Stomach smooth muscle (tissue), 2 donors: Measurements from ENCODE around the gene FHOD1.

Source experiments
- H3K27ac ChIP-seq: one replicate; pipeline ENCODE4 v1.7.0; 2013; ENCODE audit warnings: mild to moderate bottlenecking, low read length, inconsistent platforms
- H3K27me3 ChIP-seq, 2 donors: one replicate each; pipeline ENCODE4 v1.7.0; 2013; ENCODE audit warnings: low read length in 2 of 2; ENCODE audit not compliant: insufficient read depth in 2 of 2, control insufficient read depth in 1 of 2
- H3K36me3 ChIP-seq, 2 donors: one replicate each; pipeline ENCODE4 v1.7.0; 2013; ENCODE audit warnings: low read length in 2 of 2; ENCODE audit not compliant: control insufficient read depth in 2 of 2, insufficient read depth in 2 of 2
- H3K4me1 ChIP-seq: one replicate; pipeline ENCODE4 v1.7.0; 2013; ENCODE audit warnings: low read length; ENCODE audit not compliant: control insufficient read depth, insufficient read depth
- H3K4me3 ChIP-seq, 2 donors: one replicate each; pipeline ENCODE4 v1.7.0; 2013; ENCODE audit warnings: low read length in 2 of 2
- H3K9ac ChIP-seq, 2 donors: one replicate each; pipeline ENCODE4 v1.7.0; 2013; ENCODE audit warnings: low read length in 2 of 2, mild to moderate bottlenecking in 1 of 2
- H3K9me3 ChIP-seq, 2 donors: one replicate each; pipeline ENCODE4 v1.7.0; 2013; ENCODE audit warnings: low read length in 2 of 2; ENCODE audit not compliant: control insufficient read depth in 2 of 2
- donor health status: healthy.
- donor health status: Pancreatic carcinoma.

The FHOD1 gene

GRCh38 chr16:67238806-67239470 is 8.3 kb downstream of the FHOD1 start:
- H3K27ac ChIP-seq, result no peak overlapping the region
- H3K27me3 ChIP-seq, result no peaks in the 10 kb centered on the region
- no peak overlapping the region for H3K9ac ChIP-seq
- H3K4me1 ChIP-seq, result peaks cover 12% of the 10 kb centered on the region
- no peaks in the 10 kb centered on the region for H3K9me3 ChIP-seq
- H3K36me3 ChIP-seq, result peaks cover 9 to 29% of the 10 kb centered on the region in 2 donors
- no peak overlapping the region for H3K4me3 ChIP-seq

GRCh38 chr16:67238278-67238575 is 9.1 kb downstream of the FHOD1 start:
- Histone ChIP-seq H3K27ac (no peak overlapping the region), H3K36me3 (peaks cover 9 to 29% of the 10 kb centered on the region in 2 donors), H3K9me3 (no peaks in the 10 kb centered on the region), H3K27me3 (no peaks in the 10 kb centered on the region), H3K4me1 (peaks cover 8% of the 10 kb centered on the region), H3K4me3 (no peak overlapping the region), H3K9ac (no peak overlapping the region)

GRCh38 chr16:67237396-67238277 is 9.6 kb downstream of the FHOD1 start:
- Histone ChIP-seq H3K36me3 (peaks cover 9 to 29% of the 10 kb centered on the region in 2 donors), H3K4me1 (peaks cover 8% of the 10 kb centered on the region), H3K9ac (no peak overlapping the region), H3K27me3 (no peaks in the 10 kb centered on the region), H3K27ac (no peak overlapping the region), H3K9me3 (no peaks in the 10 kb centered on the region), H3K4me3 (no peak overlapping the region)

GRCh38 chr16:67236563-67237395 is 10.5 kb downstream of the FHOD1 start:
- Histone ChIP-seq H3K9ac (no peak overlapping the region), H3K9me3 (no peaks in the 10 kb centered on the region), H3K4me3 (no peak overlapping the region), H3K27me3 (no peaks in the 10 kb centered on the region), H3K27ac (no peak overlapping the region), H3K4me1 (peaks cover 8% of the 10 kb centered on the region), H3K36me3 (peaks cover 9 to 32% of the 10 kb centered on the region in 2 donors)

- Histone ChIP-seq H3K9me3 (no peaks in the 10 kb centered on the region), H3K27me3 (no peaks in the 10 kb centered on the region), H3K4me3 (no peak overlapping the region), H3K4me1 (peaks cover 4% of the 10 kb centered on the region), H3K9ac (no peak overlapping the region), H3K27ac (no peak overlapping the region), H3K36me3 (peaks cover 9 to 40% of the 10 kb centered on the region in 2 donors)
Measured at GRCh38 chr16:67235816-67236562, 11.3 kb downstream of the FHOD1 start.

- no peak overlapping the region for H3K9ac ChIP-seq
- no peaks in the 10 kb centered on the region for H3K27me3 ChIP-seq
- H3K4me3 ChIP-seq, result no peak overlapping the region
- no peaks in the 10 kb centered on the region for H3K4me1 ChIP-seq
- H3K36me3 ChIP-seq, result peaks cover 24 to 54% of the 10 kb centered on the region in 2 donors
- H3K9me3 ChIP-seq, result no peaks in the 10 kb centered on the region
- no peak overlapping the region for H3K27ac ChIP-seq
Measured at GRCh38 chr16:67234180-67234597, 13.1 kb downstream of the FHOD1 start.

GRCh38 chr16:67233596-67233995 is 13.7 kb downstream of the FHOD1 start:
- no peak overlapping the region for H3K4me3 ChIP-seq
- H3K4me1 ChIP-seq, result no peaks in the 10 kb centered on the region
- peaks cover 30 to 56% of the 10 kb centered on the region in 2 donors for H3K36me3 ChIP-seq
- no peaks in the 10 kb centered on the region for H3K9me3 ChIP-seq
- no peak overlapping the region for H3K9ac ChIP-seq
- no peaks in the 10 kb centered on the region for H3K27me3 ChIP-seq
- H3K27ac ChIP-seq, result no peak overlapping the region

GRCh38 chr16:67230809-67231660 is 16.2 kb downstream of the FHOD1 start:
- H3K27ac ChIP-seq, result no peak overlapping the region
- H3K9ac ChIP-seq, result no peak overlapping the region
- peaks cover 28 to 43% of the 10 kb centered on the region in 2 donors for H3K36me3 ChIP-seq
- no peaks in the 10 kb centered on the region for H3K27me3 ChIP-seq
- H3K4me3 ChIP-seq, result no peak overlapping the region
- no peaks in the 10 kb centered on the region for H3K9me3 ChIP-seq
- H3K4me1 ChIP-seq, result peaks cover 16% of the 10 kb centered on the region

- Histone ChIP-seq H3K27me3 (no peaks in the 10 kb centered on the region), H3K27ac (no peak overlapping the region), H3K4me3 (no peak overlapping the region), H3K9me3 (no peaks in the 10 kb centered on the region), H3K36me3 (peaks cover 24 to 37% of the 10 kb centered on the region in 2 donors), H3K9ac (no peak overlapping the region), H3K4me1 (peaks cover 22% of the 10 kb centered on the region)
Measured at GRCh38 chr16:67229906-67230808, 17.1 kb downstream of the FHOD1 start.
